ENCODE data around the gene TBL3.
"Not testable (repeated sequence)": the region's sequence is repeated elsewhere in the genome, so short reads cannot be mapped to it uniquely, and the experiment has no call there.

Gene TBL3

GRCh38 chr16:1971796-1972489 lies at the start of gene TBL3:
TSS of gene TBL3 (plus strand) at chr16:1972053. CDS start at chr16:1972165, 112 bp downstream.
- DNase-seq (ENCODE audit: low spot score) = peak; percentile 94

GRCh38 chr16:1922357-1922756 lies 49.5 kb upstream of the TBL3 start:
- DNase-seq (ENCODE audit: low spot score) = no peak

DNA sequence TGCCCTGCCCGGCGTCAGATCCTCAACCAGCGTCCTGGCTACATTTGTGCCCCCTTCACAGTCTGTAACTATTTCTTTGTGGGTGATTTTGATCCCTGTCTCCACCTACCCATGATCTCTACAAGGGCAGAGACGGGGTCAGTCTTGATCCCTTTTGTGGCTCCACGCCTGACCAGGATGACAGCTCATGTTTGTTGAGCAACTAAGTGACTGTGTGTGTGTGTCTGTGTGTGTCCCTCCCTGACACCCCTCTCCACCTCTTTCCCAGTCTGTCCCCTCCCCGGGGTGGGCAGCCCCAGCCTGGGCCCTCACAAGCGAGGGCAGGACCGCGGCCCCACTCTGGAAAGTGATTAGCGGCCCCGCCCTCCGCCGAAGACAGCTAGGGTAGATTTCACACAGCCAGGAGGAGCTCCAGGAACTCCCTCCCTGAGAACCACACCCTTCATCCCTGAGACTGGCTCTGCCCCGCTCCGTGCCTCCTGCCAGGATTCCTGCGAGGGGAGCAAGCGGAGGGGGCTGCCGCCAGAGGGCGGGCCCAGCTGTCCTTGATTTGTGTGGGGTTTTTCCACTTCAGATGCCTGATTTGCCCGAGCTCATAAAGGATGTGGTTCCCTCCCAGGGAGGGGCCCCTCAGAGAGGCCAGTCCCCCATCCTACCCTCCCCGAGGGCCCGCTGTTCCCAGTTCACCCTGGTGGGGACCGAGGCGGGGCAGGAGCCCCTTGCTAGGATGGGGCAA lies 48.4 kb upstream of the TBL3 start:
- DNase-seq (ENCODE audit: low spot score) = peak; percentile 61

DNA sequence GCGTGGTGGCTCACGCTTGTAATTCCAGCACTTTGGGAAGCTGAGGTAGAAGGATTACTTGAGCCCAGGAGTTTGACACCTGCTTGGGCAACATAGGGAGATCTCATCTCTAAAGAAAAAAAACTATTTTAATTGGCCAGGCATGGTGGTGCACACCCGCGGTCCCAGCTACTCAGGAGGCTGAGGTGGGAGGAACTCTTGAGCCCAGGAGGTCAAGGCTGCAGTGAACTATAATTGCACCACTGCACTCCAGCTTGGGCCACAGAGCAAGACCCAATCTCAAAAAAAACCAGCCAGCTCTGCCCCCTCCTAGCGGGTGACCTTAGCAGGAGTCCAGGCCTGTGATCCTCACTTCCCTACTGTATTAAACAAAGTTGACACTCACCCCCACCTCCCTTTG lies 47.8 kb upstream of the TBL3 start:
- DNase-seq (ENCODE audit: low spot score) = no peak

DNA sequence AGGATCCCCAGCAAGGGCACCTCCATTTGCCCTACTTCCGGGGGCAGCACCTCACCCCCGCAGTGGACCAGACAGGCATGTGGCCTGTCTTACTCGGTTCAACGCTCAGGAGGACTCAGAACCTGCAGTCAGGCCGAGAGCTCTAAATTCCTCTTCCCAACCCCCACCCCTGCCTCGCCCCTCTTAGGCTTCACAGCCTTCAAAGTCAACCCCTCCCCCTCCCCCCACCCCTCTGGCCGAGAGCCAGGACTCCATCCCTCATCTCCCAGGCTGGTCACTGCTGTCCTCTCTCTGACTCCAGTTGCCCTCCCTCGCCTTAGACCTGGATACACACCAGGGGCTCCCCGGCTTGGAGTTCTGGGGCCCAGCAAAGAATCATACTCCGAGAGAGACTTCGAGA lies 45.6 kb upstream of the TBL3 start:
- DNase-seq (ENCODE audit: low spot score) = no peak

- no peak for DNase-seq (ENCODE audit: low spot score)
Measured at GRCh38 chr16:1929105-1929504, 42.7 kb upstream of the TBL3 start.

- peak; percentile 90 for DNase-seq (ENCODE audit: low spot score)
Measured at GRCh38 chr16:1929578-1930337, 42.1 kb upstream of the TBL3 start.

- no peak for DNase-seq (ENCODE audit: low spot score)
Measured at GRCh38 chr16:1930338-1930720, 41.5 kb upstream of the TBL3 start.

GRCh38 chr16:1932050-1933028 lies 39.5 kb upstream of the TBL3 start:
- no peak for DNase-seq (ENCODE audit: low spot score)

- no peak for DNase-seq (ENCODE audit: low spot score)
Measured at GRCh38 chr16:1933097-1933661, 38.7 kb upstream of the TBL3 start.

DNA sequence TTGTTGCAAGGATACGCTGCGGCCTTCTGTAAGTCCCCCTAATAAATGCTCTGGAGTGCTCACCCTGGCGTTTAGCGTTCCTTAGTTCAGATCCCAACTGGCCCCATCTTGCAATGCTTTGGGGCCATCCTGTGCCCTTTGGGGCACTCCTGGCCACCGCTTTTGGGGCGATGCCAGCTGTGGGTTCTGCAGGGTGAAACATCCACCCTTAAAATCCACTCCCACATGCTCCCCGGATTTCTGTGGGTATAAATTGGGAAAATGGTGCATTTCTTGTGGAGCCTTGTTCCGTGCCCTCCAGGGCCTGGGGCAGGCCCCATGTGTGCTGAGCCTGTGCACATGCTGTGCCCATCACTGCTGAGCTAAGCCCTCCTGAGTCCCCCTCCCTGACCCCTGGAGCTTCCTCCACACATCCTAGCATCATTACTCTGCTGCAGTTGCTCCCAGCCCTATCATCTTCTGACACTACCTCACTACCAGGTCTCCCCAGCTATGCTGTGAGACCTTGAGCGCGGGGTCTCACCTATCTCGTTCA lies 34.8 kb upstream of the TBL3 start:
- no peak for DNase-seq (ENCODE audit: low spot score)

DNA sequence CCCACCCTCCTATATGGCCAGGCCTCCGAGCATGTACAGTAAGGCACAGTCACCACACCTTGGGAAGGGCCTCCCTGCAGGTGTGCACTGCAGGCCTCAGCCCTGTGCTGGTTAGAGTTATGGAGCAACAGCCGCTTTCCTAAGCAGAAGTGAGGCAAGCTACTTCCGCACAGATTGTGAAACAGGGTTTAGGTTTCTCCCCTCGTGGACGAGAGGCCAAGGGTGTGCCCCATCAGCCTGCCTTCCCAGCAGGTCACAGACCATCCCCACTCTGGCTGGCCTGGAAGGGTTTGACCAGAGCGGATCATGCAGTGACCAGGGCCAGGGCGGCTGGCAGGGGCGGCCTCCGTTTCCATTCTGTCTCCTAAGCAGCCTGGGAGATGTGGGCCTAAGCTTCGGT lies 33.5 kb upstream of the TBL3 start:
- no peak for DNase-seq (ENCODE audit: low spot score)

GRCh38 chr16:1938910-1939309 lies 32.9 kb upstream of the TBL3 start:
- DNase-seq (ENCODE audit: low spot score) = no peak

GRCh38 chr16:1939833-1940232 lies 32.0 kb upstream of the TBL3 start:
- not testable (repeated sequence) for DNase-seq (ENCODE audit: low spot score)

- DNase-seq (ENCODE audit: low spot score) = no peak
Measured at GRCh38 chr16:1940273-1941161, 31.3 kb upstream of the TBL3 start.

DNA sequence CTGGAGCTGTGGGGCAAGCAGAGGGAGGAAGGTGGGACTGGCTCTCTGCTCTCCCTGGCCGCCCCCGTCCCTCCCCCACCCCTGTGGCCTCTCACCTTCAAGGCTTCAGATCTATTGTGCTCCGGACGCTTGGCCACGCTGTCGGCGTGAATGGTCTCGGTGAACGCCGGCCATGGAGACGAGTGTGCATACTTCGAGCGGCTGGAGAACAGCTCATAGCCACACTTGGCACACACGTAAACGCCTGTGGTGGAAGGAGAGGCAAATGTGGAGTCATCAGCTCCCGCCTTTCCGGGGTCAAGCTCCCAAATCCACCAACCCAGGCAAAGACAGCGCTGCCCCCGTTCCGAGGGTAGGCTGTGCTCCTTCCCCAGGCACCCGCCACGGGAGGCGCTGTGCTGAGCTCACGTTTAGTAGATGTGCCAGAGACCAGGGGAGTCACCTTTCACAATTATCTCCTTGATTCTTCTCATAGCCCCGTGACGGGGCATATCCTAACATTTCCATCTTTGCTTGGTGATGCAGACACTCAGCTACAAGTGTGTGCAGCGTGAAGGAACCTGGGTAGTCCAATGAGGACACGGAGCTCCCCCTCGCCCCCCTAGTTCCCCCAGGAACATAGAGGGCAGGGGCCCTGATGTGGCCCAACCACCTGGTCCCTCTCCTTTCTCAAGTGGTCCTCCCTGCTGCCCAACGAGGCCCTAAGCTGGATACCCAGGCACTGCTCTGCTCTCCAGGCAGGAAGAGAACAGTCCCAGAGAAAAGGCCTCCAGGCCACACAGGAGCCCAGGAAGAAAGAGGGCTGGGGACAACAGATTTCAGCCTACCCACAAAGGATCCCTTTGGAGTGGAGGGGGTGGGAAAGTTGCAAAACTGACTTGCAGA lies 30.4 kb upstream of the TBL3 start:
- DNase-seq (ENCODE audit: low spot score) = no peak

- DNase-seq (ENCODE audit: low spot score) = no peak
Measured at GRCh38 chr16:1942047-1942809, 29.6 kb upstream of the TBL3 start.

Data from LoVo (cell line).